ENCODE data around the gene OR1F1.

OR1F1 gene

GRCh38 chr16:3234857-3235561 lies 47.0 kb downstream of the OR1F1 start, which contains the start of gene ZNF200:
TSS of gene ZNF200 (minus strand) at chr16:3235158. CDS start at chr16:3233755, 1,403 bp downstream.
- peak; percentile 68 for DNase-seq (ENCODE audit: low read depth)
- H3K4me3 ChIP-seq (ENCODE audit: control insufficient read depth, low read depth, low read length): peak within 1 kb of the TSS; percentile 91
- TF ChIP-seq, protein P1, sequence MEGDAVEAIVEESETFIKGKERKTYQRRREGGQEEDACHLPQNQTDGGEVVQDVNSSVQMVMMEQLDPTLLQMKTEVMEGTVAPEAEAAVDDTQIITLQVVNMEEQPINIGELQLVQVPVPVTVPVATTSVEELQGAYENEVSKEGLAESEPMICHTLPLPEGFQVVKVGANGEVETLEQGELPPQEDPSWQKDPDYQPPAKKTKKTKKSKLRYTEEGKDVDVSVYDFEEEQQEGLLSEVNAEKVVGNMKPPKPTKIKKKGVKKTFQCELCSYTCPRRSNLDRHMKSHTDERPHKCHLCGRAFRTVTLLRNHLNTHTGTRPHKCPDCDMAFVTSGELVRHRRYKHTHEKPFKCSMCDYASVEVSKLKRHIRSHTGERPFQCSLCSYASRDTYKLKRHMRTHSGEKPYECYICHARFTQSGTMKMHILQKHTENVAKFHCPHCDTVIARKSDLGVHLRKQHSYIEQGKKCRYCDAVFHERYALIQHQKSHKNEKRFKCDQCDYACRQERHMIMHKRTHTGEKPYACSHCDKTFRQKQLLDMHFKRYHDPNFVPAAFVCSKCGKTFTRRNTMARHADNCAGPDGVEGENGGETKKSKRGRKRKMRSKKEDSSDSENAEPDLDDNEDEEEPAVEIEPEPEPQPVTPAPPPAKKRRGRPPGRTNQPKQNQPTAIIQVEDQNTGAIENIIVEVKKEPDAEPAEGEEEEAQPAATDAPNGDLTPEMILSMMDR (IDR thresholded peaks at IDR 0.05; ENCODE audit: control insufficient read depth, insufficient read depth, low read depth, low read length, missing control alignments): no peak

GRCh38 chr16:3235856-3236669 lies 48.1 kb downstream of the OR1F1 start:
- TF ChIP-seq, protein P1 (IDR thresholded peaks at IDR 0.05; ENCODE audit: control insufficient read depth, insufficient read depth, low read depth, low read length, missing control alignments): no peak
- DNase-seq (ENCODE audit: low read depth): no peak
- H3K4me3 ChIP-seq (ENCODE audit: control insufficient read depth, low read depth, low read length): no peak overlapping the region

DNA sequence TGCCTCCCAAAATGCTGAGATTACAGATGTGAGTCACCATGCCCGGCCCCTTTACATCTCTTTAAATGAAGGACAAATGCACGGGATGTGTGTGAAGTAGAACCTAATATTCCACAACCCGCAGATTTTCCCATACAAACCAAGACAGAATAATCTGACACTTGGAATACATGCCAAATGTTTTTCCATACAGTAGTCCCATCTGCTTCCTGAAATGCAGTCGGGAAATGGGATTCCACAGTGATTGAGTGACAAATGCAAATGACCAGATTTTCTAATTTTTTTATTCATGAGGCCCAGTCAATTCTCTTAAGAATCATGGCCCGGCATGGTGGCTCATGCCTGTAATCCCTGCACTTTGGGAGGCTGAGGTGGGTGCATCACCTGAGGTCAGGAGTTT lies 53.8 kb downstream of the OR1F1 start:
- TF ChIP-seq, protein P1 (IDR thresholded peaks at IDR 0.05; ENCODE audit: control insufficient read depth, insufficient read depth, low read depth, low read length, missing control alignments): no peak
- no peak for DNase-seq (ENCODE audit: low read depth)
- H3K4me3 ChIP-seq (ENCODE audit: control insufficient read depth, low read depth, low read length): no peak overlapping the region

DNA sequence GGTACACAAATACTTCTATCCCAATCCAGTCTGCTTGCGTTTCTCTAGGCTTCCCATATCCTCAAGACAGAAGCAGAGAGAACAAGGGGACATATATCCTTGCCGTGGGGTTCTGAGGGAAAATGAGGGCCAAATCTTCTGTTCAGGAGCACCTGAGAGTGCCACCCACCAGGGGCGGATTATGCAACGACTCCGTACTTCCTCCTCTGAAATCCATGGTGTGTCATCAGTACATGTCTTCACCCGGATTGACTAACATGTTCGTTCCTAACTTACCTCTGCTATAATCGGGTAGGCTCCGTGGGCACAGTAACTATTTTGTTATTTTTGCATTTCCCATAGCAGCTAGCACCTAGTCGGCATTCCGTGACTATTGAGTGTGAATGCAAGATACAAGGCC lies 54.7 kb downstream of the OR1F1 start:
- no peak for DNase-seq (ENCODE audit: low read depth)
- no peak overlapping the region for H3K4me3 ChIP-seq (ENCODE audit: control insufficient read depth, low read depth, low read length)
- TF ChIP-seq, protein P1 (IDR thresholded peaks at IDR 0.05; ENCODE audit: control insufficient read depth, insufficient read depth, low read depth, low read length, missing control alignments): no peak

- TF ChIP-seq, protein P1 (IDR thresholded peaks at IDR 0.05; ENCODE audit: control insufficient read depth, insufficient read depth, low read depth, low read length, missing control alignments): no peak
- H3K4me3 ChIP-seq (ENCODE audit: control insufficient read depth, low read depth, low read length): no peak overlapping the region
- DNase-seq (ENCODE audit: low read depth): no peak
These were observed 55.9 kb downstream of the OR1F1 start for GRCh38 chr16:3243882-3244281.

GRCh38 chr16:3246002-3246401 lies 58.0 kb downstream of the OR1F1 start:
- H3K4me3 ChIP-seq (ENCODE audit: control insufficient read depth, low read depth, low read length): no peak overlapping the region
- TF ChIP-seq, protein P1 (IDR thresholded peaks at IDR 0.05; ENCODE audit: control insufficient read depth, insufficient read depth, low read depth, low read length, missing control alignments): no peak
- DNase-seq (ENCODE audit: low read depth): no peak
